OCI-LY1 (cell line): Measurements from ENCODE around the gene GALNTL6.

Experiments
- H2AFZ ChIP-seq: fragments of 200-600 bp; sonication (generic), shearing (Covaris generic); 2 replicates; pipeline ENCODE4 v1.6.0; 2014; ENCODE audit warnings: antibody characterized with exemption, mild to moderate bottlenecking, low read length
- H3F3A ChIP-seq: fragments of 200-600 bp; sonication (generic), shearing (Covaris generic); 2 replicates; pipeline ENCODE4 v1.6.0; 2014; ENCODE audit warnings: mild to moderate bottlenecking, antibody characterized with exemption, low read length, moderate library complexity; ENCODE audit not compliant: insufficient read depth
- H3K27ac ChIP-seq: fragments of 200-600 bp; sonication (generic); 2 replicates; pipeline ENCODE4 v1.5.1; 2014; ENCODE audit warnings: low read length, mixed run types, mild to moderate bottlenecking, low read depth; ENCODE audit not compliant: poor library complexity, severe bottlenecking
- H3K27me3 ChIP-seq: fragments of 200-600 bp; sonication (generic); 2 replicates; pipeline ENCODE4 v1.6.0; 2014; ENCODE audit warnings: antibody characterized with exemption, mild to moderate bottlenecking, low read length, moderate library complexity; ENCODE audit not compliant: insufficient read depth
- H3K36me3 ChIP-seq: fragments of 200-600 bp; sonication (generic); 2 replicates; pipeline ENCODE4 v1.6.1; 2014; ENCODE audit warnings: mild to moderate bottlenecking, antibody characterized with exemption, low read length, moderate library complexity, mixed read lengths; ENCODE audit not compliant: insufficient read depth
- H3K4me1 ChIP-seq: fragments of 200-600 bp; sonication (generic); 2 replicates; pipeline ENCODE4 v1.5.1; 2014; ENCODE audit warnings: mild to moderate bottlenecking, low read length, moderate library complexity; ENCODE audit not compliant: insufficient read depth, severe bottlenecking
- H3K4me2 ChIP-seq: fragments of 200-600 bp; sonication (generic), shearing (Covaris generic); 2 replicates; pipeline ENCODE4 v1.6.1; 2014; ENCODE audit warnings: low read length
- H3K4me3 ChIP-seq: fragments of 200-600 bp; sonication (generic); 2 replicates; pipeline ENCODE4 v1.5.1; 2014; ENCODE audit warnings: low read length, low read depth, mild to moderate bottlenecking, mixed read lengths; ENCODE audit not compliant: poor library complexity, severe bottlenecking
- H3K79me2 ChIP-seq: fragments of 200-600 bp; shearing (Covaris generic); 2 replicates; pipeline ENCODE4 v1.6.1; 2016; ENCODE audit warnings: mixed run types, low read length, mixed read lengths; ENCODE audit not compliant: insufficient read depth
- H3K9ac ChIP-seq: fragments of 200-600 bp; sonication (generic), shearing (Covaris generic); 2 replicates; pipeline ENCODE4 v1.6.1; 2014; ENCODE audit warnings: mild to moderate bottlenecking, low read length, mixed read lengths
- H3K9me2 ChIP-seq: fragments of 200-600 bp; sonication (generic), shearing (Covaris generic); 2 replicates; pipeline ENCODE4 v1.6.1; 2014; ENCODE audit warnings: low read depth, mild to moderate bottlenecking, low read length, mixed read lengths
- H3K9me3 ChIP-seq: fragments of 200-600 bp; shearing (Covaris generic); 2 replicates; pipeline ENCODE4 v1.6.1; 2014; ENCODE audit warnings: low read length, mixed read lengths
- H4K20me1 ChIP-seq: fragments of 200-600 bp; sonication (generic), shearing (Covaris generic); 2 replicates; pipeline ENCODE4 v1.6.0; 2016; ENCODE audit warnings: mild to moderate bottlenecking, low read length; ENCODE audit not compliant: insufficient read depth
- EZH2 ChIP-seq: fragments of 200-600 bp; sonication (generic), shearing (Covaris generic); IDR thresholded peaks from 2 replicates; pipeline ENCODE4 v1.8.0; 2017; ENCODE audit warnings: borderline replicate concordance, mixed run types, mild to moderate bottlenecking, antibody characterized with exemption, low read length, moderate library complexity, mixed read lengths
- TF ChIP-seq, protein P1 (sequence below): fragments of 200-600 bp; sonication (generic), shearing (Covaris generic); IDR thresholded peaks from 2 replicates; pipeline ENCODE4 v1.5.1; 2017; ENCODE audit warnings: mild to moderate bottlenecking, antibody characterized with exemption, low read length, moderate library complexity, mixed read lengths

The GALNTL6 gene

DNA sequence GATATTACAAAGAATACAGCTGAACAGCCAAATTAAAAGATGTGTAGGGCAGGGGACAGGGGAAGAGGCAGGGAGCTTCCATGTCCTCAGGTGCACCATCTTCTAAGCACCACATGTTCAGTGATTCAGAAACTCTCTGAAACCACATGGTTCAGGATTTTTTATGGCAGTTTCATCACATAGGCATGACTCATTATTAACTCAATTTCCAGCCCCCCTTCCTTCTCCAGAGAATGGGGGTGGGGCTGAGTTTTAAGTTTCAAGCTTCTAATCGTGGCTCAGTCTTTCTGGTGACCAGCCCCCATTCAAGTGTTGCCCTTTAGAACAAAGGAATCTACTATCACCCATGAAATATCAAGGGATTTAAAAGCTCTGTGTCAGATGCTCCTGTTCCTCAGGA is 1037.6 kb downstream of the GALNTL6 start:
- Histone ChIP-seq H3K27ac (no peak overlapping the region), H3K27me3 (no peaks in the 10 kb centered on the region), H4K20me1 (no peaks in the 10 kb centered on the region), H3K4me1 (no peaks in the 10 kb centered on the region), H3K9ac (no peak overlapping the region), H3K4me3 (no peak overlapping the region), H3F3A (no peaks in the 10 kb centered on the region), H3K36me3 (no peaks in the 10 kb centered on the region), H3K79me2 (no peaks in the 10 kb centered on the region), H2AFZ (no peak overlapping the region), H3K4me2 (no peak overlapping the region), H3K9me3 (no peaks in the 10 kb centered on the region), H3K9me2 (no peaks in the 10 kb centered on the region)
- TF ChIP-seq, protein P1, sequence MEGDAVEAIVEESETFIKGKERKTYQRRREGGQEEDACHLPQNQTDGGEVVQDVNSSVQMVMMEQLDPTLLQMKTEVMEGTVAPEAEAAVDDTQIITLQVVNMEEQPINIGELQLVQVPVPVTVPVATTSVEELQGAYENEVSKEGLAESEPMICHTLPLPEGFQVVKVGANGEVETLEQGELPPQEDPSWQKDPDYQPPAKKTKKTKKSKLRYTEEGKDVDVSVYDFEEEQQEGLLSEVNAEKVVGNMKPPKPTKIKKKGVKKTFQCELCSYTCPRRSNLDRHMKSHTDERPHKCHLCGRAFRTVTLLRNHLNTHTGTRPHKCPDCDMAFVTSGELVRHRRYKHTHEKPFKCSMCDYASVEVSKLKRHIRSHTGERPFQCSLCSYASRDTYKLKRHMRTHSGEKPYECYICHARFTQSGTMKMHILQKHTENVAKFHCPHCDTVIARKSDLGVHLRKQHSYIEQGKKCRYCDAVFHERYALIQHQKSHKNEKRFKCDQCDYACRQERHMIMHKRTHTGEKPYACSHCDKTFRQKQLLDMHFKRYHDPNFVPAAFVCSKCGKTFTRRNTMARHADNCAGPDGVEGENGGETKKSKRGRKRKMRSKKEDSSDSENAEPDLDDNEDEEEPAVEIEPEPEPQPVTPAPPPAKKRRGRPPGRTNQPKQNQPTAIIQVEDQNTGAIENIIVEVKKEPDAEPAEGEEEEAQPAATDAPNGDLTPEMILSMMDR: no peak
- no peak for TF ChIP-seq EZH2

DNA sequence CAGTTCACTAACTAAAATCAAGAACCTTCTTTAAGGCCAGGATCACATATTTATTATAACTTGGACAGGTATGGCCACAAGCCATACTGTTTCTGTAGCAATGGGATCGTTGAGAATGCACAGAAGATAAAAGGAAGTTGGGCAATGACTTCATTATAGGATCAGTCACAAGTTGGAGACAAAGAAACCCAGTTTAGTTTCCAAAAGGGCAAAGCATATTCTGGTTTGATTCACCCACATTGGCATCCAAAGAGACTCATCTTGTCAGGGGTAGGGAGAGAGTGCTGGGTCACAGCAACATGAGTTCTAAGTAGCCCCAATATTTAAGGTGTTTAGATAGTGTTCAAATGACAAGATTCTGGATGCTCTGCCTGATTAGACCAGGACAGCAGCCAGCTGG is 1038.3 kb downstream of the GALNTL6 start:
- Histone ChIP-seq H3K27ac (no peak overlapping the region), H3K4me2 (no peak overlapping the region), H3K9me3 (no peaks in the 10 kb centered on the region), H3K79me2 (no peaks in the 10 kb centered on the region), H3K9ac (no peak overlapping the region), H3K27me3 (no peaks in the 10 kb centered on the region), H3K9me2 (no peaks in the 10 kb centered on the region), H4K20me1 (no peaks in the 10 kb centered on the region), H3K36me3 (no peaks in the 10 kb centered on the region), H3F3A (no peaks in the 10 kb centered on the region), H3K4me3 (no peak overlapping the region), H2AFZ (no peak overlapping the region), H3K4me1 (no peaks in the 10 kb centered on the region)
- TF ChIP-seq, protein P1: no peak
- TF ChIP-seq EZH2: no peak

- TF ChIP-seq EZH2: no peak
- TF ChIP-seq, protein P1: no peak
- no peak overlapping the region for H2AFZ ChIP-seq
- H3K4me2 ChIP-seq: no peak overlapping the region
- no peak overlapping the region for H3K27ac ChIP-seq
- no peaks in the 10 kb centered on the region for H3K4me1 ChIP-seq
- H3K9ac ChIP-seq: no peak overlapping the region
- H4K20me1 ChIP-seq: no peaks in the 10 kb centered on the region
- no peaks in the 10 kb centered on the region for H3K36me3 ChIP-seq
- no peaks in the 10 kb centered on the region for H3K9me2 ChIP-seq
- no peak overlapping the region for H3K4me3 ChIP-seq
- H3K27me3 ChIP-seq: no peaks in the 10 kb centered on the region
- H3K79me2 ChIP-seq: no peaks in the 10 kb centered on the region
- H3F3A ChIP-seq: no peaks in the 10 kb centered on the region
- no peaks in the 10 kb centered on the region for H3K9me3 ChIP-seq
Measured at GRCh38 chr4:172857026-172857425, 1043.8 kb downstream of the GALNTL6 start.
